MG63 (cell line): ENCODE measurements around the gene APBA2. TPM values are rescaled to one million over a fixed set of nuclear protein-coding genes. Genes with fewer than 3 reads are reported as not detected.
A peak's percentile ranks its signal among the peaks of the same experiment; 100 is the strongest.

Experiments used
- DNase-seq: peaks from one replicate; pipeline ENCODE4 v3.0.0-alpha.2; 2020
- H3K27me3 ChIP-seq: fragments of 250-450 bp; sonication (Bioruptor Pico); 2 replicates; pipeline ENCODE4 v1.5.1; 2020; ENCODE audit warnings: mild to moderate bottlenecking, moderate library complexity
- H3K36me3 ChIP-seq: fragments of 250-450 bp; sonication (Bioruptor Pico); 2 replicates; pipeline ENCODE4 v1.5.1; 2020; ENCODE audit warnings: mild to moderate bottlenecking, moderate library complexity
- H3K4me3 ChIP-seq: fragments of 250-450 bp; sonication (Bioruptor Pico); 2 replicates; pipeline ENCODE4 v1.5.1; 2020; ENCODE audit warnings: mild to moderate bottlenecking, moderate library complexity
- H3K9me3 ChIP-seq: fragments of 250-450 bp; sonication (Bioruptor Pico); 2 replicates; pipeline ENCODE4 v1.5.1; 2020; ENCODE audit warnings: mild to moderate bottlenecking, moderate library complexity
- total RNA-seq: library from RNA; depleted of rRNA; stranded (reverse); fragments of >200 nt; shearing (Covaris generic); gene quantifications from 2 replicates; pipeline ENCODE4 v1.2.3, GENCODE V29; 2014; ENCODE audit warnings: low replicate concordance

APBA2 gene
- total RNA-seq, 1 experiment from 2014 or later, result 28.0 TPM

GRCh38 chr15:28873585-28874190, 12.1 kb upstream of the APBA2 start:
- Histone ChIP-seq H3K36me3 (no peaks in the 10 kb centered on the region), H3K9me3 (no peaks in the 10 kb centered on the region), H3K27me3 (no peaks in the 10 kb centered on the region), H3K4me3 (no peak overlapping the region)
- no peak for DNase-seq

- Histone ChIP-seq H3K36me3 (no peaks in the 10 kb centered on the region), H3K27me3 (no peaks in the 10 kb centered on the region), H3K4me3 (no peak overlapping the region), H3K9me3 (no peaks in the 10 kb centered on the region)
- DNase-seq, result no peak
Measured at GRCh38 chr15:28875461-28876000, 10.2 kb upstream of the APBA2 start.

GRCh38 chr15:28876131-28876844, 9.5 kb upstream of the APBA2 start:
- no peaks in the 10 kb centered on the region for H3K27me3 ChIP-seq
- no peaks in the 10 kb centered on the region for H3K36me3 ChIP-seq

GRCh38 chr15:28876845-28877185, 9.0 kb upstream of the APBA2 start:
- H3K4me3 ChIP-seq, result no peak overlapping the region
- no peak for DNase-seq
- H3K36me3 ChIP-seq, result no peaks in the 10 kb centered on the region
- no peaks in the 10 kb centered on the region for H3K9me3 ChIP-seq
- H3K27me3 ChIP-seq, result no peaks in the 10 kb centered on the region

More at GRCh38 chr15:28876131-28876844, 9.5 kb upstream of the APBA2 start:
- Histone ChIP-seq H3K9me3 (no peaks in the 10 kb centered on the region), H3K4me3 (no peak overlapping the region)
- DNase-seq, result no peak

GRCh38 chr15:28878209-28878608, 7.6 kb upstream of the APBA2 start:
- Histone ChIP-seq H3K4me3 (no peak overlapping the region), H3K36me3 (no peaks in the 10 kb centered on the region), H3K27me3 (no peaks in the 10 kb centered on the region), H3K9me3 (no peaks in the 10 kb centered on the region)
- DNase-seq, result no peak

GRCh38 chr15:28879551-28879950, 6.2 kb upstream of the APBA2 start:
- Histone ChIP-seq H3K9me3 (no peaks in the 10 kb centered on the region), H3K4me3 (no peak overlapping the region), H3K36me3 (no peaks in the 10 kb centered on the region), H3K27me3 (no peaks in the 10 kb centered on the region)
- no peak for DNase-seq

GRCh38 chr15:28880680-28881079, 5.1 kb upstream of the APBA2 start:
- H3K4me3 ChIP-seq, result no peak overlapping the region
- H3K27me3 ChIP-seq, result no peaks in the 10 kb centered on the region
- no peaks in the 10 kb centered on the region for H3K9me3 ChIP-seq
- no peaks in the 10 kb centered on the region for H3K36me3 ChIP-seq
- no peak for DNase-seq

GRCh38 chr15:28881170-28881569, 4.6 kb upstream of the APBA2 start:
- H3K9me3 ChIP-seq, result no peaks in the 10 kb centered on the region
- no peaks in the 10 kb centered on the region for H3K36me3 ChIP-seq
- DNase-seq, result no peak
- H3K4me3 ChIP-seq, result no peak overlapping the region
- H3K27me3 ChIP-seq, result no peaks in the 10 kb centered on the region

GRCh38 chr15:28881600-28881999, 4.2 kb upstream of the APBA2 start:
- H3K4me3 ChIP-seq, result no peak overlapping the region
- DNase-seq, result no peak
- H3K27me3 ChIP-seq, result no peaks in the 10 kb centered on the region
- no peaks in the 10 kb centered on the region for H3K36me3 ChIP-seq
- no peaks in the 10 kb centered on the region for H3K9me3 ChIP-seq

GRCh38 chr15:28884151-28884940, 1.4 kb upstream of the APBA2 start:
- no peak for DNase-seq
- H3K27me3 ChIP-seq, result no peaks in the 10 kb centered on the region
- H3K9me3 ChIP-seq, result no peaks in the 10 kb centered on the region
- no peak overlapping the region for H3K4me3 ChIP-seq
- H3K36me3 ChIP-seq, result no peaks in the 10 kb centered on the region

GRCh38 chr15:28885128-28885629, 595 bp upstream of the APBA2 start:
- H3K27me3 ChIP-seq, result no peaks in the 10 kb centered on the region
- peak overlapping the region; percentile 58 for H3K4me3 ChIP-seq
- no peaks in the 10 kb centered on the region for H3K36me3 ChIP-seq
- DNase-seq, result no peak
- H3K9me3 ChIP-seq, result no peaks in the 10 kb centered on the region

- no peak for DNase-seq
- H3K36me3 ChIP-seq, result no peaks in the 10 kb centered on the region
- peak overlapping the region; percentile 58 for H3K4me3 ChIP-seq
- no peaks in the 10 kb centered on the region for H3K9me3 ChIP-seq
- no peaks in the 10 kb centered on the region for H3K27me3 ChIP-seq
Measured at GRCh38 chr15:28886431-28887338, 911 bp downstream of the APBA2 start.

GRCh38 chr15:28887339-28888174, 1.8 kb downstream of the APBA2 start:
- peak overlapping the region; percentile 58 for H3K4me3 ChIP-seq
- H3K9me3 ChIP-seq, result no peaks in the 10 kb centered on the region

GRCh38 chr15:28888302-28888894, 2.6 kb downstream of the APBA2 start:
- no peaks in the 10 kb centered on the region for H3K27me3 ChIP-seq
- no peaks in the 10 kb centered on the region for H3K9me3 ChIP-seq
- no peak overlapping the region for H3K4me3 ChIP-seq
- H3K36me3 ChIP-seq, result no peaks in the 10 kb centered on the region
- DNase-seq, result no peak

More at GRCh38 chr15:28887339-28888174, 1.8 kb downstream of the APBA2 start:
- H3K36me3 ChIP-seq, result no peaks in the 10 kb centered on the region
- no peak for DNase-seq
- H3K27me3 ChIP-seq, result no peaks in the 10 kb centered on the region

- Histone ChIP-seq H3K36me3 (no peaks in the 10 kb centered on the region), H3K9me3 (no peaks in the 10 kb centered on the region), H3K4me3 (no peak overlapping the region), H3K27me3 (no peaks in the 10 kb centered on the region)
- peak; percentile 63 for DNase-seq
Measured at GRCh38 chr15:28888900-28889299, 3.1 kb downstream of the APBA2 start.
